H1 (cell line): Measurements from ENCODE around the gene ENPEP. TPM values are rescaled to one million over a fixed set of nuclear protein-coding genes. Genes with fewer than 3 reads are reported as not detected.

ENCODE experiments used
- ASH2L ChIP-seq: fragments of 200-600, 300-600 bp; sonication (generic); IDR thresholded peaks from one replicate; pipeline ENCODE4 v1.7.1; 2017; ENCODE audit warnings: low read length
- EGR1 ChIP-seq: IDR thresholded peaks from 2 replicates; pipeline ENCODE4 v1.6.1; 2011; ENCODE audit warnings: low read depth, low read length, borderline replicate concordance
- FOSL1 ChIP-seq: IDR thresholded peaks from 2 replicates; pipeline ENCODE4 v1.6.1; 2011; ENCODE audit warnings: mild to moderate bottlenecking, low read depth, low read length, moderate library complexity; ENCODE audit not compliant: insufficient read depth
- JUND ChIP-seq: IDR thresholded peaks from 2 replicates; pipeline ENCODE4 v1.6.1; 2011; ENCODE audit warnings: mild to moderate bottlenecking, improper control_type of control experiment, low read length
- KDM4A ChIP-seq: IDR thresholded peaks from one replicate; pipeline ENCODE4 v1.7.1; 2012; ENCODE audit warnings: low read depth, mild to moderate bottlenecking, moderate library complexity, low read length, inconsistent platforms; ENCODE audit not compliant: severe bottlenecking
- MAFK ChIP-seq: IDR thresholded peaks from 2 replicates; pipeline ENCODE4 v1.6.1; 2012; ENCODE audit warnings: low read depth, mild to moderate bottlenecking, improper control_type of control experiment, low read length
- NANOG ChIP-seq: IDR thresholded peaks from 2 replicates; pipeline ENCODE4 v1.6.1; 2011; ENCODE audit warnings: low read length, low read depth, mild to moderate bottlenecking, inconsistent platforms; ENCODE audit not compliant: insufficient read depth, poor library complexity, severe bottlenecking
- SAP30 ChIP-seq: fragments of 300-600 bp; sonication (generic); IDR thresholded peaks from 2 replicates; pipeline ENCODE4 v1.7.1; 2012; ENCODE audit warnings: low read length, moderate library complexity, mild to moderate bottlenecking, inconsistent platforms; ENCODE audit not compliant: insufficient read depth, insufficient replicate concordance
- SP1 ChIP-seq: IDR thresholded peaks from 2 replicates; pipeline ENCODE4 v1.6.1; 2011; ENCODE audit warnings: low read depth, low read length
- TBP ChIP-seq: IDR thresholded peaks from 2 replicates; pipeline ENCODE4 v1.6.1; 2011; ENCODE audit warnings: low read depth, low read length, improper control_type of control experiment
- TCF12 ChIP-seq: IDR thresholded peaks from 2 replicates; pipeline ENCODE4 v1.6.1; 2011; ENCODE audit warnings: low read depth, mild to moderate bottlenecking, low read length
- TEAD4 ChIP-seq: IDR thresholded peaks from 2 replicates; pipeline ENCODE4 v1.6.1; 2012; ENCODE audit warnings: low read depth, low read length, inconsistent platforms, mixed read lengths
- polyA plus RNA-seq, 7 experiments: library from polyadenylated mRNA; depleted of rRNA in 3 of 7; stranded (reverse) in 5 of 7; unstranded in 2 of 7; fragments of >200 nt in 5 of 7; fragments of 200-250 nt in 2 of 7; gene quantifications; 1 replicate in 5 of 7; 2 replicates in 1 of 7; 4 replicates in 1 of 7; pipeline versions ENCODE4 v1.2.1 to v1.2.3, GENCODE V29; 2011 to 2013; ENCODE audit warnings: missing spikeins in 2 of 7, mixed read lengths in 2 of 7
- total RNA-seq: library from RNA; stranded (reverse); fragmentation: NEBNext Ultra II Directional; extraction: Animal tissue kit (Norgen Biotek cat#: 25700); gene quantifications from 2 replicates; pipeline ENCODE4 v1.2.1, GENCODE V29; 2021
- TF ChIP-seq, protein P1 (sequence below): fragments of 300-600 bp; sonication (generic); IDR thresholded peaks from 2 replicates; pipeline ENCODE4 v1.7.1; 2012; ENCODE audit warnings: low read length, moderate library complexity, mild to moderate bottlenecking, inconsistent platforms; ENCODE audit not compliant: insufficient replicate concordance

Gene ENPEP
- total and polyA plus RNA-seq, 2 of the 8 experiments (the other 6 are each of a cell fraction or from before 2014, with no cell fraction given) = 0.09 to 0.61 TPM

DNA sequence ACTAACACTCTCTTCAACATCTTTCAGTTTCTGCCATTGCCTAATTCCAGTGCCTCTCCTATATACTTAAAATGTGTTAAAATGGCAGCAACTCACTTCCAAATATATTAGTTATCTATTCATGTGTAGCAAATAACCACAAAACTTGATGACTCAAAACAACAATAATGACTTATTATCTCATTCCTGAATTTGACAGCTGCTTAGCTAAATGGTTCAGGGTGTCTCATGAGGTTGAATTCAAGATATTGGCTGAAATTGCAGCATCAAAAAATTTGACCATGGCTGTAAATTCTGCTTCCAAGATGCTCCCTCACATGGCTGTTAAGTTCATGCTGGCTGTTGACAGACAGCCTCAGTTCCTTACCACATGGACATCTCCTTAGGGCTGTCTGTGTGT lies 121.6 kb downstream of the ENPEP start (continued):
- TF ChIP-seq, protein P1, sequence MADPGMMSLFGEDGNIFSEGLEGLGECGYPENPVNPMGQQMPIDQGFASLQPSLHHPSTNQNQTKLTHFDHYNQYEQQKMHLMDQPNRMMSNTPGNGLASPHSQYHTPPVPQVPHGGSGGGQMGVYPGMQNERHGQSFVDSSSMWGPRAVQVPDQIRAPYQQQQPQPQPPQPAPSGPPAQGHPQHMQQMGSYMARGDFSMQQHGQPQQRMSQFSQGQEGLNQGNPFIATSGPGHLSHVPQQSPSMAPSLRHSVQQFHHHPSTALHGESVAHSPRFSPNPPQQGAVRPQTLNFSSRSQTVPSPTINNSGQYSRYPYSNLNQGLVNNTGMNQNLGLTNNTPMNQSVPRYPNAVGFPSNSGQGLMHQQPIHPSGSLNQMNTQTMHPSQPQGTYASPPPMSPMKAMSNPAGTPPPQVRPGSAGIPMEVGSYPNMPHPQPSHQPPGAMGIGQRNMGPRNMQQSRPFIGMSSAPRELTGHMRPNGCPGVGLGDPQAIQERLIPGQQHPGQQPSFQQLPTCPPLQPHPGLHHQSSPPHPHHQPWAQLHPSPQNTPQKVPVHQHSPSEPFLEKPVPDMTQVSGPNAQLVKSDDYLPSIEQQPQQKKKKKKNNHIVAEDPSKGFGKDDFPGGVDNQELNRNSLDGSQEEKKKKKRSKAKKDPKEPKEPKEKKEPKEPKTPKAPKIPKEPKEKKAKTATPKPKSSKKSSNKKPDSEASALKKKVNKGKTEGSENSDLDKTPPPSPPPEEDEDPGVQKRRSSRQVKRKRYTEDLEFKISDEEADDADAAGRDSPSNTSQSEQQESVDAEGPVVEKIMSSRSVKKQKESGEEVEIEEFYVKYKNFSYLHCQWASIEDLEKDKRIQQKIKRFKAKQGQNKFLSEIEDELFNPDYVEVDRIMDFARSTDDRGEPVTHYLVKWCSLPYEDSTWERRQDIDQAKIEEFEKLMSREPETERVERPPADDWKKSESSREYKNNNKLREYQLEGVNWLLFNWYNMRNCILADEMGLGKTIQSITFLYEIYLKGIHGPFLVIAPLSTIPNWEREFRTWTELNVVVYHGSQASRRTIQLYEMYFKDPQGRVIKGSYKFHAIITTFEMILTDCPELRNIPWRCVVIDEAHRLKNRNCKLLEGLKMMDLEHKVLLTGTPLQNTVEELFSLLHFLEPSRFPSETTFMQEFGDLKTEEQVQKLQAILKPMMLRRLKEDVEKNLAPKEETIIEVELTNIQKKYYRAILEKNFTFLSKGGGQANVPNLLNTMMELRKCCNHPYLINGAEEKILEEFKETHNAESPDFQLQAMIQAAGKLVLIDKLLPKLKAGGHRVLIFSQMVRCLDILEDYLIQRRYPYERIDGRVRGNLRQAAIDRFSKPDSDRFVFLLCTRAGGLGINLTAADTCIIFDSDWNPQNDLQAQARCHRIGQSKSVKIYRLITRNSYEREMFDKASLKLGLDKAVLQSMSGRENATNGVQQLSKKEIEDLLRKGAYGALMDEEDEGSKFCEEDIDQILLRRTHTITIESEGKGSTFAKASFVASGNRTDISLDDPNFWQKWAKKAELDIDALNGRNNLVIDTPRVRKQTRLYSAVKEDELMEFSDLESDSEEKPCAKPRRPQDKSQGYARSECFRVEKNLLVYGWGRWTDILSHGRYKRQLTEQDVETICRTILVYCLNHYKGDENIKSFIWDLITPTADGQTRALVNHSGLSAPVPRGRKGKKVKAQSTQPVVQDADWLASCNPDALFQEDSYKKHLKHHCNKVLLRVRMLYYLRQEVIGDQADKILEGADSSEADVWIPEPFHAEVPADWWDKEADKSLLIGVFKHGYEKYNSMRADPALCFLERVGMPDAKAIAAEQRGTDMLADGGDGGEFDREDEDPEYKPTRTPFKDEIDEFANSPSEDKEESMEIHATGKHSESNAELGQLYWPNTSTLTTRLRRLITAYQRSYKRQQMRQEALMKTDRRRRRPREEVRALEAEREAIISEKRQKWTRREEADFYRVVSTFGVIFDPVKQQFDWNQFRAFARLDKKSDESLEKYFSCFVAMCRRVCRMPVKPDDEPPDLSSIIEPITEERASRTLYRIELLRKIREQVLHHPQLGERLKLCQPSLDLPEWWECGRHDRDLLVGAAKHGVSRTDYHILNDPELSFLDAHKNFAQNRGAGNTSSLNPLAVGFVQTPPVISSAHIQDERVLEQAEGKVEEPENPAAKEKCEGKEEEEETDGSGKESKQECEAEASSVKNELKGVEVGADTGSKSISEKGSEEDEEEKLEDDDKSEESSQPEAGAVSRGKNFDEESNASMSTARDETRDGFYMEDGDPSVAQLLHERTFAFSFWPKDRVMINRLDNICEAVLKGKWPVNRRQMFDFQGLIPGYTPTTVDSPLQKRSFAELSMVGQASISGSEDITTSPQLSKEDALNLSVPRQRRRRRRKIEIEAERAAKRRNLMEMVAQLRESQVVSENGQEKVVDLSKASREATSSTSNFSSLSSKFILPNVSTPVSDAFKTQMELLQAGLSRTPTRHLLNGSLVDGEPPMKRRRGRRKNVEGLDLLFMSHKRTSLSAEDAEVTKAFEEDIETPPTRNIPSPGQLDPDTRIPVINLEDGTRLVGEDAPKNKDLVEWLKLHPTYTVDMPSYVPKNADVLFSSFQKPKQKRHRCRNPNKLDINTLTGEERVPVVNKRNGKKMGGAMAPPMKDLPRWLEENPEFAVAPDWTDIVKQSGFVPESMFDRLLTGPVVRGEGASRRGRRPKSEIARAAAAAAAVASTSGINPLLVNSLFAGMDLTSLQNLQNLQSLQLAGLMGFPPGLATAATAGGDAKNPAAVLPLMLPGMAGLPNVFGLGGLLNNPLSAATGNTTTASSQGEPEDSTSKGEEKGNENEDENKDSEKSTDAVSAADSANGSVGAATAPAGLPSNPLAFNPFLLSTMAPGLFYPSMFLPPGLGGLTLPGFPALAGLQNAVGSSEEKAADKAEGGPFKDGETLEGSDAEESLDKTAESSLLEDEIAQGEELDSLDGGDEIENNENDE = no peak
- no peak for TF ChIP-seq TBP
- no peak for TF ChIP-seq MAFK
- no peak for TF ChIP-seq KDM4A
- TF ChIP-seq JUND = no peak
- no peak for TF ChIP-seq SAP30
- no peak for TF ChIP-seq ASH2L
- TF ChIP-seq SP1 = no peak
- TF ChIP-seq EGR1 = no peak
- TF ChIP-seq TEAD4 = no peak
- TF ChIP-seq TCF12 = no peak
- TF ChIP-seq FOSL1 = no peak
- TF ChIP-seq NANOG = no peak
